HG03097 (cell line): Measurements from ENCODE around the gene PRPSAP1.

Source experiments
- ATAC-seq: cut with Tn5 transposase; IDR thresholded peaks from one replicate; pipeline ENCODE4 v1.9.1; 2021; ENCODE audit not compliant: unreplicated experiment, low FRiP score

The PRPSAP1 gene

GRCh38 chr17:76279742-76280287 is 73.9 kb downstream of the PRPSAP1 start:
- ATAC-seq = no peak

GRCh38 chr17:76278952-76279741 is 74.6 kb downstream of the PRPSAP1 start:
- ATAC-seq = peak; percentile 44

DNA sequence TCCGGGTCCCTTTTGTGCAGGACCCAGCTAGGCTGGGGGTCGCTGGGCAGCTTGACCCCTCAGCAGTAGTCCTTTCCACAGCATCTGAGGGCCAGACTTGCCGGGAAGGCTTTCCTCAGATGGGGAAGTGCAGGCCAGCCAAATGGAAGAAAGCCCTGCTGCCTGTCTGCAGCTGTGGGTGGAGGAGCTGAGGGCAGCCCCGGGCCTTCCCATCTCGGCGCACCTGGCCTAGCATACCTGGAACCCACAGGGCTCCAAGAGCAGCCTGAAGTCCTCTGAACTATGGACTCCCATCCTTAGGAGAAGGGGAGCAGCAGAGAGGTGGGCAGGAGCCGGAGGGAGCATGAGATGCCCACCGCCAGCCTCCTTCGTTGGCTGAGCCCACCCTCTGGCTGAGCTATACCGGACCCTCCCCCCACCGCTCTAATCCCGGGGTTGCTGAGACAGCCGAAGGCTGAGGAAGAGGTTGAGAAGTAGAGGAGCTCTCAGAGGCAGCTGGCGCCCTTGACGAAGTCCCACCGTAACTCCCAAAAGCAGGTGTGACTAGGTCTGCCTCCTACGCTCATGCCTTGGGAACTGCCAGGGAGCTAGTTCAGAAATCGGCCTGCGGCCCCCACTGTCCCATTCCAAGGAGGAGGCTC is 75.3 kb downstream of the PRPSAP1 start:
- ATAC-seq = no peak

GRCh38 chr17:76277300-76278267 is 76.1 kb downstream of the PRPSAP1 start:
- no peak for ATAC-seq

GRCh38 chr17:76276461-76277299 is 77.0 kb downstream of the PRPSAP1 start:
- ATAC-seq = no peak

DNA sequence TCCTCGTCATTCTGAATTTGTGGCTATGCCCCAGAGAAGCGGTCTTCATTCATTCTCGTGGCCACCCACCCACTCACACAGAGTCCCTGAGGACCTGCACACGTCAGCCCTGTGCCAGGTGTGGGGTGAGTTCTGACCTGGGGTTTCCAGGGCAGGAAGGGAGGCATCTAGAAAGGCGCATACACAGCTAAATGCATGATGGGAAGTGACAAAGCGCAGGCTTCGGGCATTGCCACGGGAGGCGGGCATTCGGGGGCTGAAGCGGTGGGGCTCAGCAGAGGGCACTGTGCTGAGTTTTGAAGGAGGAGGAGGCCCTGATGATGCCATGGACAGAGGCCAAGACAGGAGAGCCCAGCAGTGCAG is 77.7 kb downstream of the PRPSAP1 start:
- ATAC-seq = no peak

DNA sequence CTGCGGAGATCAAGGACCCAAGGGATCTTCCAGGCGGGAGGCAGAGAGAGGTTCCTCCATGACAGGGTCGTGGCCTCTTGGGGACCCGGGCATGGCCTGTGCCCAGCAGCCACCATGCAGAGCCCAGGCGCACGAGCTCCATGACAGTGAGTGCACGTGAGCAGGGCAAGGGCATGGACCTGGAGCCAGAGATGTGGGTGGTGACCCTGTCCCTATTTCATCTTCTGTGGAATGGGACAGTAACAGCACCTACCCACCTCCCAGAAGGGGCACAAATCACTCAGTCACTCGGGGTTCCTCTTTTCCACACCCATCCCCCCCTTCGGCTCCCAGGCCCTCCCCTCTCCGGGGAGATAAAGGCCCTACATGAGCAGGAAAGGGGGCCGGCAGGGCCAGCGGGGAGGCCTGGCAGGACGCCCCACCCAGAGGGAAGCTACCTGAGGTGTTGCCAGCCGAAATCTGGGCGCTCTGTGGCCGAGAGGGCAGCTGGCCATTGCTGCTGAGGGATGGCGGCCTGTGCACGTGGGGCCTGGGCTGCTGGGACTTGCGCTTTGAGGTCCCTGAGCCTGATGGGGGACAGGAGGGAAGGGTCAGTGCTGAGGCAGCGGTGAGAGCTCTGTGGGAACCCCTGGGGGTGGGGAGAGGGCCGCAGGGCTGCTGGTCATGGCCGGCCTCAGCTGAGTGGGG is 78.2 kb downstream of the PRPSAP1 start:
- ATAC-seq = no peak

GRCh38 chr17:76274112-76274956 is 79.4 kb downstream of the PRPSAP1 start:
- ATAC-seq = no peak

GRCh38 chr17:76273445-76274111 is 80.1 kb downstream of the PRPSAP1 start:
- ATAC-seq = no peak

GRCh38 chr17:76272541-76273444 is 80.9 kb downstream of the PRPSAP1 start:
- ATAC-seq = peak; percentile 15

DNA sequence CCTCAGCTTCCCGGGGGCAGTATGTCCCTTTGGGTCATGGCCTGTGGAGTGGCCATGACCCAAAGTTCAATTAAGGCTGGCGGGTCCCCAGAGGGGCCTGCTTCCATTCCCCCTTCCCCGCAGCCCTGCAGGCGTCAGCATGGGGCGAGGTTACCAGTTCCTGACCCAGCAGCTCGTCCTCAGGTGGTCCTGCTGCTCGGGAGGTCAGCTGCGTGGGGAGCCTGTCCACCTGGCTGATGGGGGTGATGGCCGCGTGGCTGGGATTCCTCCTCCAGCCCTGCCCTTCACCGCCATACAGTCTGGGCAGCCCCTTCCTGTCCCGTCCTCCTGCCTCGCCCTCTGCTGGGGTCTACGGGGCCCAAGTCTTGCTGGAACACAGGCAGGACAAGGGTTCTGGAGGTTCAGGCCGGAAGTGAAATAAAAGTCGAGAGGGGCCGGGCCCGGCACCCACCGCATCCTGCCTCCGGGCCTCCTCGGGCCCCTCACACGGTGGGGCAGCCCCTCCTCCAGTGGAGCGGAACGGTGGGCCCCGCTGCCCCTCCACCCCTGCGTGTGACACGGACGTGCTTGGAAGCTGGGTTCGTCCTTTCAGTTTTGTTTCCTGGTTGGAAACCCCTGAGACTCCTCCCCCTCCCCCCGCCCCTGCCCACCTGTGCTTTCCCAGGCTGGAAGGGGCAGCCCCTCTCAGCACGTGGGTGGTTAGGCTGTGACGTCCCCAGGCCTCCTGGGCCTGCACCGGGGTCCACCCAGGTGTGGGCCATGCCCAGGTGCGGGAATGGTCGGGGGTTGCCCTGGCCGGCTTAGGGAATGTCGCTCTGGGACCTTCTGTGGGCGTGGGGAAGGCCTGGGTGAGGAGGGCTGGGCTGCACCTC is 81.8 kb downstream of the PRPSAP1 start:
- peak; percentile 52 for ATAC-seq

DNA sequence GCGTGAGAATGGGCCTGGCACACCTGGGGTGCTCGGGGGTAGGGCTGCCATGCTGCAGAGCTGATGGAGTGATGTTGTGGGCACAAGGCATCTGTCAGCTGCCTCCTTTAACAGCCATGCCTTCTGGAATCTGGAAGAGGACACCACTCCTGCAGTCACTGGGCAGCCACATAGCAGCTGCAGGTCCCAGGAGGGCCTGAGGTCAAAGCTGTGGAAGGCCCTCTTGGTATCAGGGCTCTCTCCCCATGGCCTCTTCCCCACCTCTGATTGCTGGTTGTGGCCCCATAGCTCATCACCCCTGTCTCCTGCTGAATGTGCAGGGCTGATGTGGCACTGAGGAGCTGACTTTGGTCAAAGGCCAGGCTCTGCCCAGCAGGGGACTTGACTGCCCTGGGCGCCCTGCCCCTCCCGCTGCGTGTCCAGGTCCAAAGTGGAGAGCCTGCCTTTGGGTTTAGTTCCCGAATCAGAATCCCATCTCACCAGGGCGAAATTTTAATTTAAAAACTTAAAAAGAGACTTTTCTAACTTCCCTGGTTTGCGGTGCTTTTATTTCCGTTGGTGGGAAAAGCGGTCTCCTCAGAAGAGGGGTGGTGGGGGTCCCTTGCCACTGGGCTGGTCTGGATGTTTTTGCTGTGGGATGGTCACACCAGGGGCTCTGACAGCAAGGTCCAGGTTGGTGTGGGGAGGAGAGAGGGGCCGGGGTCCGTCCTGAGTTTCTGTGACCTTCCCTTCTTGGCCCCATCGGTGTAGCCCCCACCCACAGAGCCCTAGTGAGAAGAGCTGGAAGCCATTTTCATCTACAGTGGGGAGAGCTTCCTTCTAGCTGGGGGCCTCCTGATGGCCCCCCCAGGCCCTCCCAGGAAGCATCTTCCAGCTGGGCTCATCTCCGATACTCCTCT is 82.7 kb downstream of the PRPSAP1 start:
- no peak for ATAC-seq

- ATAC-seq = no peak
Observed at GRCh38 chr17:76270127-76270592, 83.6 kb downstream of the PRPSAP1 start.

DNA sequence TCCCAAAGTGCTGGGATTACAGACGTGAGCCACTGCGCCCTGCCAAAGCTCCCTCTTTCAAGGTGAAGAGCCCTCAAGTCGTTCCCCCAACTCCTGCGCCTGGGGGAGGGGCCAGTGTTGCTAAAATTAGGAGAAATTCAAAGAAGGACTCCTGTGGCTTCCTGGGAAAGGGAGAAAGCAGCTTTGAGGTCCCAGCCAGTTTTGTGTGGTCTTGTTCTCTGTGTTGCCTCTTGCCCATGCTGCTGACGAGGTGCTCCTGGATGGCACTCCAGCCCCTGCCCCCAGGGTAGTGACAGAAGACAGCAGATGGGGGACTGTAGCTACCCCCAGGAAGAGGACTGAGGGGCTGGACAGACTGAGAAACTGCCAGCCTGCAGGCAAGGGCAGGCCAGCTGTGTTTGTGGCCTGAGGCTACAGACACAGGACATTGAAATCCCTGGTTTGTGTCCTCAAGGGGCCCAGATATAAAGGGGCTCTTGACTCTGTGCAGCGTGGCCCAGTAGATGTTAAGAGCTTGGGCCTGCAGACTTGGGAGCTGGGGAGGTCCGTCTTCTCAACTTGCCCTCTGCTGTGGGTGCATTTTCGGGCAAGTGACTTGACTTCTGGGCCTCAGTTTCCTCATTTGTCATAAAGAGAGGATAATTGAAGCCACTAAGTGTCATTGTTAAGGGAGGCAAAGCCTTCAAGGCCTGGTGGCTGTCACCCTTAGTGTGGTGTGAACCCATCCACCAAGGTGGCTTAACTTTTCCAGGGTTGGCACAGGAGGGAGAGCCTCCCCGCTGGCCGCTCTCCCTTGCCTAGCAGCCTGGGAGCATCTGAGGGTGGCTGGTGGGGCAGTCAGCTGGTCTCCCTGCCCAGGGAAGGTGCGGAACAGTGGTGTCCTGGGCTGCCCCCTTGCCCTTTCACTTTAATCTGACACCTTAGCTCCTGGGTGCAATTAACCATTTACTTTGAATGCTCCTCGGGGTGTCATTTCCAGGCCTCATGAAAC is 84.4 kb downstream of the PRPSAP1 start:
- no peak for ATAC-seq
